ENCODE measurements around the gene PRR5L. TPM values are rescaled to one million over a fixed set of nuclear protein-coding genes. Genes with fewer than 3 reads are reported as not detected.

PRR5L gene
- total and polyA plus RNA-seq, 2 donors = 4.1 to 5.9 TPM

- WGBS = 50% methylated on average over 10 of the region's 10 CpGs
- Histone ChIP-seq H3K9me3 (ENCODE audit: control insufficient read depth in 2 of 2, insufficient read depth in 1 of 2, low read length in 1 of 2) (no peaks in the 10 kb centered on the region), H3K4me1 (ENCODE audit: control insufficient read depth in 2 of 2, insufficient read depth in 2 of 2, low read length in 2 of 2) (peaks cover 4 to 27% of the 10 kb centered on the region in 2 donors), H3K27ac (ENCODE audit: low read depth in 1 of 2, low read length in 1 of 2) (no peak overlapping the region), H3K36me3 (ENCODE audit: control insufficient read depth in 2 of 2, insufficient read depth in 2 of 2, low read length in 1 of 2) (no peaks in the 10 kb centered on the region), H3K27me3 (ENCODE audit: control insufficient read depth in 2 of 2, insufficient read depth in 1 of 2, low read length in 1 of 2) (peaks cover 0 to 5% of the 10 kb centered on the region in 2 donors), H3K4me3 (ENCODE audit: low read length in 2 of 2) (no peak overlapping the region)
- DNase-seq (ENCODE audit: low read depth in 6 of 9, low spot score in 9 of 9) = no peak
Measured at GRCh38 chr11:36364551-36365325, 68.7 kb downstream of the PRR5L start.

DNA sequence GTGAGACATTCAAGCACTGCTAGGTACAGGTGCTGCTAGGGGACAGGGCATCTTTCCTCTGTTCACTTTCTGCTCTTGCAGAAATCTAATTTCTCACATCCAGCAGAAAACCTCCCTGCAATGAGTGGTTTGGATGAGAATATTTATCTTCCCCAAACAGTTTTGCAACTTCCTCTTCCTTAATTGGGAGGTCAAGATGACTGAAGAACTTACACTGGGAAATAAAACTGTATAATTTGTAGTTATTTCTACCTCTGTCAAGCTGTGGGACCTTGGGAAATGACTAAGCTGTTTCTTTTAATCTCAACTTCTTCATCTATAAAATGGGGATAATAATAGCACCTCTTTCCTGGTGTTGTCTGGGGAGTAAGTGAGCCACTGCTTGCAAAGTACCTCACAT is 69.8 kb downstream of the PRR5L start:
- H3K9me3 ChIP-seq (ENCODE audit: control insufficient read depth in 2 of 2, insufficient read depth in 1 of 2, low read length in 1 of 2) = no peaks in the 10 kb centered on the region
- no peak overlapping the region for H3K27ac ChIP-seq (ENCODE audit: low read depth in 1 of 2, low read length in 1 of 2)
- H3K4me1 ChIP-seq (ENCODE audit: control insufficient read depth in 2 of 2, insufficient read depth in 2 of 2, low read length in 2 of 2) = peaks cover 4 to 21% of the 10 kb centered on the region in 2 donors
- H3K4me3 ChIP-seq (ENCODE audit: low read length in 2 of 2) = no peak overlapping the region
- H3K36me3 ChIP-seq (ENCODE audit: control insufficient read depth in 2 of 2, insufficient read depth in 2 of 2, low read length in 1 of 2) = no peaks in the 10 kb centered on the region
- DNase-seq (ENCODE audit: low read depth in 6 of 9, low spot score in 9 of 9) = no peak
- peaks cover 0 to 5% of the 10 kb centered on the region in 2 donors for H3K27me3 ChIP-seq (ENCODE audit: control insufficient read depth in 2 of 2, insufficient read depth in 1 of 2, low read length in 1 of 2)

DNA sequence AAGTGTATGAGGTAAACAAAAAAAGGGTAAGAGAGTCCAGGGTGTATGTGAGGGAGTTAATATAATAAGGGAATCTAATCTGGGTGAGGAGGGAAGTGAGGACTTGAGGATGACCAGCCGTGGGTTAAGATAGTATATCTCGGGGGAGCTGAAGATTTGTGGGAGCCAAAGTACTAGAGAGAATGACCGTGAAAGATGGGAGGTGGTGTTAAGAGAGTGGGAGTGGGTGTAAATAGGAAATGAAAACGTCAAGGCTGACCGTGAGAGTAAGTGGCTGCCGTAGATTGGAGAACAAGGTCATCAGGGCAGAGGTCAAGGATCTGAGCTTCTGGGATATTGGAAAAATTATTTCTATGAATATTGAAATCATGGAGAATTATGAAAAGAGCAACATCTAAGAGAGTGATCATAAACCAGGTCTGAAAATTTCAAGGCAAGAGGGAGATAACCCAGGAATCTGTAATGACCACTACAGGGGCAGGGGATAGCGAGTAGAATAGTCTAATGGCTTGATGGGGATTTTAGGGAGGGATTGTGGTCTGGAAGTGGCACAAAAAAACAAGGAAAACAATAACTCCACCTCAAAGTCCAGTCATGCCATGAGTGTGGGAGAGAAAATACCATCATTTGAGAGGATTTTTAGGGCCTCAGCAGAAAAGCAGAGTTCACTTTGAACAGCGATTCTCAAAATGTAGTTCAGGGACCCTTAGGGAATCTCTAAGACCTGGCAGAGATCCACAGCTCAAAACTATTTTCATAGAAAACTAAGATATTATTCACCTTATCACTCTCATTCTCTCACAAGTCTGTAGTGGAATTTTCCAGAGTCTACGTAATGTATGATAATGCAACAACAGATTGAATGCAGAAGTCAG is 72.0 kb downstream of the PRR5L start:
- Histone ChIP-seq H3K27me3 (ENCODE audit: control insufficient read depth in 2 of 2, insufficient read depth in 1 of 2, low read length in 1 of 2) (no peaks in the 10 kb centered on the region), H3K4me1 (ENCODE audit: control insufficient read depth in 2 of 2, insufficient read depth in 2 of 2, low read length in 2 of 2) (peaks cover 4 to 9% of the 10 kb centered on the region in 2 donors), H3K36me3 (ENCODE audit: control insufficient read depth in 2 of 2, insufficient read depth in 2 of 2, low read length in 1 of 2) (no peaks in the 10 kb centered on the region), H3K9me3 (ENCODE audit: control insufficient read depth in 2 of 2, insufficient read depth in 1 of 2, low read length in 1 of 2) (no peaks in the 10 kb centered on the region), H3K27ac (ENCODE audit: low read depth in 1 of 2, low read length in 1 of 2) (no peak overlapping the region), H3K4me3 (ENCODE audit: low read length in 2 of 2) (no peak overlapping the region)
- WGBS = 97% methylated on average over 9 of the region's 9 CpGs
- no peak for DNase-seq (ENCODE audit: low read depth in 6 of 9, low spot score in 9 of 9)

GRCh38 chr11:36371181-36371580 is 75.1 kb downstream of the PRR5L start:
- Histone ChIP-seq H3K36me3 (ENCODE audit: control insufficient read depth in 2 of 2, insufficient read depth in 2 of 2, low read length in 1 of 2) (no peaks in the 10 kb centered on the region), H3K9me3 (ENCODE audit: control insufficient read depth in 2 of 2, insufficient read depth in 1 of 2, low read length in 1 of 2) (no peaks in the 10 kb centered on the region), H3K4me1 (ENCODE audit: control insufficient read depth in 2 of 2, insufficient read depth in 2 of 2, low read length in 2 of 2) (peaks cover 0 to 5% of the 10 kb centered on the region in 2 donors), H3K27me3 (ENCODE audit: control insufficient read depth in 2 of 2, insufficient read depth in 1 of 2, low read length in 1 of 2) (peaks cover 7 to 22% of the 10 kb centered on the region in 2 donors), H3K27ac (ENCODE audit: low read depth in 1 of 2, low read length in 1 of 2) (no peak overlapping the region), H3K4me3 (ENCODE audit: low read length in 2 of 2) (no peak overlapping the region)
- WGBS = 99% methylated on average over 2 of the region's 2 CpGs
- no peak for DNase-seq (ENCODE audit: low read depth in 6 of 9, low spot score in 9 of 9)

GRCh38 chr11:36371590-36371989 is 75.5 kb downstream of the PRR5L start:
- Histone ChIP-seq H3K36me3 (ENCODE audit: control insufficient read depth in 2 of 2, insufficient read depth in 2 of 2, low read length in 1 of 2) (no peaks in the 10 kb centered on the region), H3K4me1 (ENCODE audit: control insufficient read depth in 2 of 2, insufficient read depth in 2 of 2, low read length in 2 of 2) (peaks cover 0 to 9% of the 10 kb centered on the region in 2 donors), H3K4me3 (ENCODE audit: low read length in 2 of 2) (no peak overlapping the region), H3K27ac (ENCODE audit: low read depth in 1 of 2, low read length in 1 of 2) (no peak overlapping the region), H3K9me3 (ENCODE audit: control insufficient read depth in 2 of 2, insufficient read depth in 1 of 2, low read length in 1 of 2) (no peaks in the 10 kb centered on the region), H3K27me3 (ENCODE audit: control insufficient read depth in 2 of 2, insufficient read depth in 1 of 2, low read length in 1 of 2) (peaks cover 7 to 26% of the 10 kb centered on the region in 2 donors)
- DNase-seq (ENCODE audit: low read depth in 6 of 9, low spot score in 9 of 9) = no peak
- 94% methylated on average over 7 of the region's 7 CpGs for WGBS

DNA sequence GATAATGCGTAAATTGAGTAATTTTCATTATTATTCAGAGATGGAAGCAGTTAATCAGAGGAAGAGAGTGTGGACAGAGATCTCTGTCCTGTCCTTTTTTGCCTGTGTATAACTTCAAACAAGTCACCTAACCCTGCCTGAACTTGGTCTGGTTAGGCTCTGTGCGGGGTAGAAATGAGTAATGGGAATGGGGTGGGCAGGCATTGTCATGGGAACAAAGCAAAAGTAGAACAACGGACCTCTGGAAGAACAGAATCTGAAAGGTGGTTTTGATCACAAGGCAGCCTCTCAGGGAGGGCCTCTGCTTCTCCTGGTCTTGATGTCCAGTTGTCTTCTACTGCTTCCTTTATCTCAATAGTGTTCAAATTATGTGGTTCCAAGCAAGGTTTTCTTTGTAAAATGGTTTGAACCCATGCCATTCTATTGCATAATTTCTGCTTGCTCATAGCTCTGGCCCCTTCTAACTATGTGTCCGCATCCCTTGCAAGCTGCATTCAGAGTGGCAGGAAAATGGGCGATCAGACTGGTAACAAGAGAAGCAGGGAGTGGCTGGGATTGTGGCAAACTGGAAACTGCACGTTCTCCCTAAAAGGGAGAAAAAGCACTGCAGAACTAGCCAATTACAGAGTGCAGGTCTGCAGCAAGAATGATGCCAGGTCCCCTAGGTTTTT is 76.1 kb downstream of the PRR5L start:
- Histone ChIP-seq H3K36me3 (ENCODE audit: control insufficient read depth in 2 of 2, insufficient read depth in 2 of 2, low read length in 1 of 2) (no peaks in the 10 kb centered on the region), H3K4me1 (ENCODE audit: control insufficient read depth in 2 of 2, insufficient read depth in 2 of 2, low read length in 2 of 2) (peaks cover 0 to 16% of the 10 kb centered on the region in 2 donors), H3K27ac (ENCODE audit: low read depth in 1 of 2, low read length in 1 of 2) (no peak overlapping the region), H3K27me3 (ENCODE audit: control insufficient read depth in 2 of 2, insufficient read depth in 1 of 2, low read length in 1 of 2) (peaks cover 11 to 33% of the 10 kb centered on the region in 2 donors), H3K4me3 (ENCODE audit: low read length in 2 of 2) (no peak overlapping the region), H3K9me3 (ENCODE audit: control insufficient read depth in 2 of 2, insufficient read depth in 1 of 2, low read length in 1 of 2) (no peaks in the 10 kb centered on the region)
- DNase-seq (ENCODE audit: low read depth in 6 of 9, low spot score in 9 of 9) = no peak
- WGBS = 95% methylated on average over 6 of the region's 6 CpGs

GRCh38 chr11:36373016-36374010 is 77.2 kb downstream of the PRR5L start:
- Histone ChIP-seq H3K4me3 (ENCODE audit: low read length in 2 of 2) (no peak overlapping the region), H3K27ac (ENCODE audit: low read depth in 1 of 2, low read length in 1 of 2) (no peak overlapping the region), H3K4me1 (ENCODE audit: control insufficient read depth in 2 of 2, insufficient read depth in 2 of 2, low read length in 2 of 2) (peaks cover 0 to 25% of the 10 kb centered on the region in 2 donors), H3K36me3 (ENCODE audit: control insufficient read depth in 2 of 2, insufficient read depth in 2 of 2, low read length in 1 of 2) (no peaks in the 10 kb centered on the region), H3K9me3 (ENCODE audit: control insufficient read depth in 2 of 2, insufficient read depth in 1 of 2, low read length in 1 of 2) (no peaks in the 10 kb centered on the region), H3K27me3 (ENCODE audit: control insufficient read depth in 2 of 2, insufficient read depth in 1 of 2, low read length in 1 of 2) (peaks cover 11 to 42% of the 10 kb centered on the region in 2 donors)
- WGBS = 90% methylated on average over 6 of the region's 6 CpGs
- DNase-seq (ENCODE audit: low read depth in 6 of 9, low spot score in 9 of 9) = no peak

DNA sequence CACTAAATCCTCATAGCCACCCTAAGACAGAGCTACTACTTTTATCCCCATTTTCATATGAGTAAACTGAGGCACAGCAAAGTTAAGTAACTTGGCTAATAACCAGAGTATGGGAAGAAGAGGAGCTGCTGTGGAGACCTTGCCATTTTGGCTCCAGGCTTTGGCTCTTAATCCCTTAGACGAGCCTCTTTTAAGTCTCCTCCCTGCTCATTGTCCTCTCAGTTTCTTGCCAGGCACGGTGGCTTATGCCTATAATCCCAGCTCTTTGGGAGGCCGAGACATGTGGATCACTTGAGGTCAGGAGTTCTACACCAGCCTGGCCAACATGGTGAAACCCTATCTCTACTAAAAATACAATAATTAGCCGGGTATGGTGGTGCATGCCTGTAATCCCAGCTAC is 78.6 kb downstream of the PRR5L start:
- H3K27ac ChIP-seq (ENCODE audit: low read depth in 1 of 2, low read length in 1 of 2) = no peak overlapping the region
- no peaks in the 10 kb centered on the region for H3K36me3 ChIP-seq (ENCODE audit: control insufficient read depth in 2 of 2, insufficient read depth in 2 of 2, low read length in 1 of 2)
- H3K4me1 ChIP-seq (ENCODE audit: control insufficient read depth in 2 of 2, insufficient read depth in 2 of 2, low read length in 2 of 2) = peaks cover 0 to 25% of the 10 kb centered on the region in 2 donors
- H3K27me3 ChIP-seq (ENCODE audit: control insufficient read depth in 2 of 2, insufficient read depth in 1 of 2, low read length in 1 of 2) = peaks cover 11 to 42% of the 10 kb centered on the region in 2 donors
- no peak overlapping the region for H3K4me3 ChIP-seq (ENCODE audit: low read length in 2 of 2)
- 96% methylated on average over 4 of the region's 4 CpGs for WGBS
- DNase-seq (ENCODE audit: low read depth in 6 of 9, low spot score in 9 of 9) = no peak
- H3K9me3 ChIP-seq (ENCODE audit: control insufficient read depth in 2 of 2, insufficient read depth in 1 of 2, low read length in 1 of 2) = no peaks in the 10 kb centered on the region
